Neural cell (in vitro differentiated cells): ENCODE measurements around the gene ZNF75A. TPM values are rescaled to one million over a fixed set of nuclear protein-coding genes. Genes with fewer than 3 reads are reported as not detected.

ENCODE experiments used
- H2AFZ ChIP-seq: fragments of 200-600, 300-800 bp; sonication (generic), shearing (Covaris generic); 2 replicates; pipeline ENCODE4 v1.6.0; 2014; ENCODE audit warnings: low read depth, mild to moderate bottlenecking, antibody characterized with exemption, low read length, moderate library complexity
- H3F3A ChIP-seq: fragments of 200-600 bp; shearing (Covaris generic); 2 replicates; pipeline ENCODE4 v1.6.1; 2016; ENCODE audit warnings: mild to moderate bottlenecking, moderate library complexity, mixed read lengths, antibody characterized with exemption, low read length; ENCODE audit not compliant: insufficient read depth, poor library complexity, severe bottlenecking
- H3K27ac ChIP-seq: fragments of 200-600, 300-800 bp; sonication (generic), shearing (Covaris generic); 2 replicates; pipeline ENCODE4 v1.5.1; 2014; ENCODE audit warnings: mild to moderate bottlenecking, low read length, moderate library complexity
- H3K27me3 ChIP-seq: fragments of 300-800, 200-600 bp; sonication (generic), shearing (Covaris generic); 2 replicates; pipeline ENCODE4 v1.6.0; 2014; ENCODE audit warnings: mild to moderate bottlenecking, low read depth, low read length, moderate library complexity; ENCODE audit not compliant: insufficient read depth
- H3K36me3 ChIP-seq: fragments of 300-800, 200-600 bp; sonication (generic), shearing (Covaris generic); 2 replicates; pipeline ENCODE4 v1.5.1; 2014; ENCODE audit warnings: mild to moderate bottlenecking, antibody characterized with exemption, low read length, moderate library complexity; ENCODE audit not compliant: insufficient read depth
- H3K4me2 ChIP-seq: fragments of 300-800, 200-600 bp; sonication (generic), shearing (Covaris generic); 2 replicates; pipeline ENCODE4 v1.6.0; 2014; ENCODE audit warnings: mild to moderate bottlenecking, low read length
- H3K4me3 ChIP-seq: fragments of 300-800, 200-600 bp; sonication (generic), shearing (Covaris generic); 2 replicates; pipeline ENCODE4 v1.5.1; 2014; ENCODE audit warnings: mild to moderate bottlenecking, low read length, moderate library complexity
- H3K79me2 ChIP-seq: fragments of 200-600 bp; shearing (Covaris generic); replicated peaks from 2 replicates; pipeline ENCODE4 v1.6.0; 2014; ENCODE audit warnings: mild to moderate bottlenecking, low read length, moderate library complexity; ENCODE audit not compliant: insufficient read depth
- H3K9ac ChIP-seq: fragments of 300-800, 200-600 bp; sonication (generic), shearing (Covaris generic); 2 replicates; pipeline ENCODE4 v1.6.1; 2016; ENCODE audit warnings: mild to moderate bottlenecking, low read length, mixed read lengths
- H3K9me2 ChIP-seq: fragments of 200-600 bp; shearing (Covaris generic); 2 replicates; pipeline ENCODE4 v1.6.1; 2016; ENCODE audit warnings: mild to moderate bottlenecking, low read length, mixed read lengths; ENCODE audit not compliant: insufficient read depth
- H3K9me3 ChIP-seq: fragments of 200-600, 300-800 bp; sonication (generic), shearing (Covaris generic); 2 replicates; pipeline ENCODE4 v1.6.1; 2016; ENCODE audit warnings: mild to moderate bottlenecking, mixed run types, low read length, moderate library complexity, mixed read lengths
- H4K20me1 ChIP-seq: fragments of 200-600 bp; shearing (Covaris generic); 2 replicates; pipeline ENCODE4 v1.6.1; 2016; ENCODE audit warnings: mild to moderate bottlenecking, mixed run types; ENCODE audit not compliant: insufficient read depth
- CTCF ChIP-seq: fragments of 450-650 bp; IDR thresholded peaks from 2 replicates; pipeline ENCODE4 v1.5.1; 2014; ENCODE audit warnings: antibody characterized with exemption, mild to moderate bottlenecking, moderate library complexity; ENCODE audit not compliant: poor library complexity, severe bottlenecking
- EP300 ChIP-seq: fragments of 450-650 bp; conservative IDR thresholded peaks from 2 replicates; pipeline ENCODE4 v1.6.1; 2014; ENCODE audit warnings: antibody characterized with exemption, mild to moderate bottlenecking, moderate library complexity; ENCODE audit not compliant: poor library complexity, severe bottlenecking
- EZH2 ChIP-seq: fragments of 200-600, 300-800 bp; shearing (Covaris generic), sonication (generic); IDR thresholded peaks from 2 replicates; pipeline ENCODE4 v1.6.1; 2014; ENCODE audit warnings: antibody characterized with exemption, low read length, borderline replicate concordance, mild to moderate bottlenecking; ENCODE audit not compliant: insufficient read depth, poor library complexity, severe bottlenecking
- POLR2AphosphoS5 ChIP-seq: IDR thresholded peaks from 2 replicates; pipeline ENCODE4 v1.6.1; 2012
- RAD21 ChIP-seq: fragments of 450-650 bp; conservative IDR thresholded peaks from 2 replicates; pipeline ENCODE4 v1.6.1; 2014; ENCODE audit warnings: antibody characterized with exemption, mild to moderate bottlenecking, moderate library complexity
- SMC3 ChIP-seq: fragments of 450-650 bp; conservative IDR thresholded peaks from 2 replicates; pipeline ENCODE4 v1.6.1; 2014; ENCODE audit warnings: antibody characterized with exemption, mild to moderate bottlenecking, moderate library complexity; ENCODE audit not compliant: poor library complexity
- TAF1 ChIP-seq: IDR thresholded peaks from 2 replicates; pipeline ENCODE4 v1.6.1; 2012; ENCODE audit warnings: low read depth
- polyA plus RNA-seq: library from polyadenylated mRNA; depleted of rRNA; stranded (reverse); fragments of >200 nt; gene quantifications from 2 replicates; pipeline ENCODE4 v1.2.3, GENCODE V29; 2014
- TF ChIP-seq, protein P1 (sequence below): IDR thresholded peaks from 2 replicates; pipeline ENCODE4 v1.6.1; 2012; ENCODE audit warnings: borderline replicate concordance

Gene ZNF75A
- polyA plus RNA-seq, 1 donor from 2014 or later = 76.0 TPM

GRCh38 chr16:3347586-3347985, 42.3 kb downstream of the ZNF75A start:
- Histone ChIP-seq H3K9me3 (no peaks in the 10 kb centered on the region), H2AFZ (no peak overlapping the region), H3K36me3 (no peaks in the 10 kb centered on the region), H3K27me3 (no peaks in the 10 kb centered on the region), H3F3A (no peaks in the 10 kb centered on the region), H3K9ac (no peak overlapping the region), H4K20me1 (no peaks in the 10 kb centered on the region), H3K27ac (no peak overlapping the region), H3K9me2 (no peaks in the 10 kb centered on the region), H3K4me3 (no peak overlapping the region), H3K79me2 (no peaks in the 10 kb centered on the region), H3K4me2 (no peak overlapping the region)
- TF ChIP-seq EZH2 (no peak), SMC3 (no peak), RAD21 (no peak), EP300 (no peak), TAF1 (no peak), POLR2AphosphoS5 (no peak), CTCF (no peak)
- TF ChIP-seq, protein P1, sequence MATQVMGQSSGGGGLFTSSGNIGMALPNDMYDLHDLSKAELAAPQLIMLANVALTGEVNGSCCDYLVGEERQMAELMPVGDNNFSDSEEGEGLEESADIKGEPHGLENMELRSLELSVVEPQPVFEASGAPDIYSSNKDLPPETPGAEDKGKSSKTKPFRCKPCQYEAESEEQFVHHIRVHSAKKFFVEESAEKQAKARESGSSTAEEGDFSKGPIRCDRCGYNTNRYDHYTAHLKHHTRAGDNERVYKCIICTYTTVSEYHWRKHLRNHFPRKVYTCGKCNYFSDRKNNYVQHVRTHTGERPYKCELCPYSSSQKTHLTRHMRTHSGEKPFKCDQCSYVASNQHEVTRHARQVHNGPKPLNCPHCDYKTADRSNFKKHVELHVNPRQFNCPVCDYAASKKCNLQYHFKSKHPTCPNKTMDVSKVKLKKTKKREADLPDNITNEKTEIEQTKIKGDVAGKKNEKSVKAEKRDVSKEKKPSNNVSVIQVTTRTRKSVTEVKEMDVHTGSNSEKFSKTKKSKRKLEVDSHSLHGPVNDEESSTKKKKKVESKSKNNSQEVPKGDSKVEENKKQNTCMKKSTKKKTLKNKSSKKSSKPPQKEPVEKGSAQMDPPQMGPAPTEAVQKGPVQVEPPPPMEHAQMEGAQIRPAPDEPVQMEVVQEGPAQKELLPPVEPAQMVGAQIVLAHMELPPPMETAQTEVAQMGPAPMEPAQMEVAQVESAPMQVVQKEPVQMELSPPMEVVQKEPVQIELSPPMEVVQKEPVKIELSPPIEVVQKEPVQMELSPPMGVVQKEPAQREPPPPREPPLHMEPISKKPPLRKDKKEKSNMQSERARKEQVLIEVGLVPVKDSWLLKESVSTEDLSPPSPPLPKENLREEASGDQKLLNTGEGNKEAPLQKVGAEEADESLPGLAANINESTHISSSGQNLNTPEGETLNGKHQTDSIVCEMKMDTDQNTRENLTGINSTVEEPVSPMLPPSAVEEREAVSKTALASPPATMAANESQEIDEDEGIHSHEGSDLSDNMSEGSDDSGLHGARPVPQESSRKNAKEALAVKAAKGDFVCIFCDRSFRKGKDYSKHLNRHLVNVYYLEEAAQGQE = no peak

GRCh38 chr16:3348547-3349167, 43.4 kb downstream of the ZNF75A start:
- Histone ChIP-seq H3K4me2 (no peak overlapping the region), H3K9me3 (no peaks in the 10 kb centered on the region), H3K27ac (no peak overlapping the region), H3K4me3 (no peak overlapping the region), H3K9me2 (no peaks in the 10 kb centered on the region), H3K36me3 (no peaks in the 10 kb centered on the region), H3K27me3 (no peaks in the 10 kb centered on the region), H3K79me2 (no peaks in the 10 kb centered on the region), H4K20me1 (no peaks in the 10 kb centered on the region), H3K9ac (no peak overlapping the region), H3F3A (no peaks in the 10 kb centered on the region), H2AFZ (no peak overlapping the region)
- TF ChIP-seq, protein P1 = no peak
